ENCODE measurements around the gene EXD3. TPM values are rescaled to one million over a fixed set of nuclear protein-coding genes. Genes with fewer than 3 reads are reported as not detected.
"Not testable (repeated sequence)": the region's sequence is repeated elsewhere in the genome, so short reads cannot be mapped to it uniquely, and the experiment has no call there.

EXD3 gene
- total RNA-seq, 1 experiment from 2014 or later = 1.2 TPM

DNA sequence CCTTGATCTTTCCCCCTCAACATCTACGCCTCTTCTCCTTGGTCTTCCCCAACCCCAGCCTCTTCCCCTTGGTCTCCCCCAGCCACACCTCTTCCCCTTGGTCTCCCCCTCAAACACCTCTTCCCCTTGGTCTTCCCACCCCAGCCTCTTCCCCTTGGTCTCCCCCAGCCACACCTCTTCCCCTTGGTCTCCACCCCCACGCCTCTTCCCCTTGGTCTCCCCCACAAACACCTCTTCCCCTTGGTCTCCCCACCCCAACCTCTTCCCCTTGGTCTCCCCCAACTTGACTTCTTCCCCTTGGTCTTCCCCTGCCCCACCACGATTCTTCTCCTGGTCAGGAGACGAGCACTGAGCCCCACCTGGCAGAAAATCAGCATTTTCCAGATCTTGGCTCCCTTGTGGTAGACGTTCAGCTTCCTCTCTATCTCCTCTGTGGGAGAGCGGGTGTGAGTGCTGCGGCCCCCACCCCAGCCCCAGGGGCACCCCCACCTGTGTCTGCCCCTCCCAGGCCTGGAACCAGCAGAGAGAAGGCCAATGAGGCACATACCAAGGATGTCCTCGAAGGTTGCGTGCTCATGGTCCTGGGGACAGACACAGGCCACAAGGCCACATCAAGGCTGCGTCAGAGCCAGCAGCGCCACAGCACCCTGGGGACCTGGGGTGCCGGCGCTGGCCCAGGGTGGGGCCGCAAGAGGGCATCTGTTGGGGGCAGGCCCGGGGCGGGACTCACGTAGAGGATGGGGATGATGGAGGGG, 29.2 kb upstream of the EXD3 start:
- H3K27me3 ChIP-seq = no peaks in the 10 kb centered on the region
- no peaks in the 10 kb centered on the region for H3K9me3 ChIP-seq
- no peak overlapping the region for H3K4me3 ChIP-seq
- peaks cover 17% of the 10 kb centered on the region for H3K36me3 ChIP-seq
- DNase-seq = no peak

DNA sequence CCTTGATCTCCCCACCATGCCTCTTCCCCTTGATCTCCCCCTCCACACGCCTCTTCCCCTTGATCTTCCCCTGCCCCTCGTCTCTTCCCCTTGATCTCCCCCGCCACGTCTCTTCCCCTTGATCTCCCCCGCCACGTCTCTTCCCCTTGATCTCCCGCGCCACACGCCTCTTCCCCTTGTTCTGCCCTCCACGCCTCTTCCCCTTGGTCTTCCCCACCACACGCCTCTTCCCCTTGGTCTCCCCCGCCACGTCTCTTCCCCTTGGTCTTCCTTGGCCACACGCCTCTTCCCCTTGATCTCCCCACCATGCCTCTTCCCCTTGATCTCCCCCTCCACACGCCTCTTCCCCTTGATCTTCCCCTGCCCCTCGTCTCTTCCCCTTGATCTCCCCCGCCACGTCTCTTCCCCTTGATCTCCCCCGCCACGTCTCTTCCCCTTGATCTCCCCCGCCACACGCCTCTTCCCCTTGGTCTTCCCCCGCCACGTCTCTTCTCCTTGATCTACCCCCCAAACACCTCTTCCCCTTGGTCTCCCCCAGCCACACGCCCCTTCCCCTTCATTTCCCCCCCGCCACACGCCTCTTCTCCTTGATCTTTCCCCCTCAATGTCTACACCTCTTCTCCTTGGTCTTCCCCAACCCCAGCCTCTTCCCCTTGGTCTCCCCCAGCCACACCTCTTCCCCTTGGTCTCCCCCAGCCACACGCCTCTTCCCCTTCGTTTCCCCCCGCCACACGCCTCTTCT, 28.5 kb upstream of the EXD3 start:
- not testable (repeated sequence) for H3K9me3 ChIP-seq, H3K27me3 ChIP-seq, DNase-seq, H3K4me3 ChIP-seq
- H3K36me3 ChIP-seq = peaks cover 13% of the 10 kb centered on the region

DNA sequence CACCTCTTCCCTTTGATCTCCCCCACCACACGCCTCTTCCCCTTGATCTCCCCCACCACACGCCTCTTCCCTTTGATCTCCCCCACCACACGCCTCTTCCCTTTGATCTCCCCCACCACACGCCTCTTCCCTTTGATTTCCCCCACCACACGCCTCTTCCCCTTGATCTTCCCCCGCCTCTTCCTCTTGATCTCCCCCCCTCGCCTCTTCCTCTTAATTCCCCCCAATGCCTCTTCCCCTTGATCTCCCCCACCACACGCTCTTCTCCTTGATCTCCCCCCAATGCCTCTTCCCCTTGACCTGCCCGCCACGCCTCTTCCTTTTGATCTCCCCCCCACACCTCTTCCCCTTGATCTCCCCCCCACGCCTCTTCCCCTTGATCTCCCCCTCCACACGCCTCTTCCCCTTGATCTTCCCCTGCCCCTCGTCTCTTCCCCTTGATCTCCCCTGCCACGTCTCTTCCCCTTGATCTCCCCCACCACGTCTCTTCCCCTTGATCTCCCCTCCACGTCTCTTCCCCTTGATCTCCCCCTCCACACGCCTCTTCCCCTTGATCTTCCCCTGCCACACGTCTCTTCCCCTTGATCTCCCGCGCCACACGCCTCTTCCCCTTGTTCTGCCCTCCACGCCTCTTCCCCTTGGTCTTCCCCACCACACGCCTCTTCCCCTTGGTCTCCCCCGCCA, 27.7 kb upstream of the EXD3 start:
- H3K4me3 ChIP-seq, DNase-seq, H3K27me3 ChIP-seq, H3K9me3 ChIP-seq: not testable (repeated sequence)
- peaks cover 13% of the 10 kb centered on the region for H3K36me3 ChIP-seq

DNA sequence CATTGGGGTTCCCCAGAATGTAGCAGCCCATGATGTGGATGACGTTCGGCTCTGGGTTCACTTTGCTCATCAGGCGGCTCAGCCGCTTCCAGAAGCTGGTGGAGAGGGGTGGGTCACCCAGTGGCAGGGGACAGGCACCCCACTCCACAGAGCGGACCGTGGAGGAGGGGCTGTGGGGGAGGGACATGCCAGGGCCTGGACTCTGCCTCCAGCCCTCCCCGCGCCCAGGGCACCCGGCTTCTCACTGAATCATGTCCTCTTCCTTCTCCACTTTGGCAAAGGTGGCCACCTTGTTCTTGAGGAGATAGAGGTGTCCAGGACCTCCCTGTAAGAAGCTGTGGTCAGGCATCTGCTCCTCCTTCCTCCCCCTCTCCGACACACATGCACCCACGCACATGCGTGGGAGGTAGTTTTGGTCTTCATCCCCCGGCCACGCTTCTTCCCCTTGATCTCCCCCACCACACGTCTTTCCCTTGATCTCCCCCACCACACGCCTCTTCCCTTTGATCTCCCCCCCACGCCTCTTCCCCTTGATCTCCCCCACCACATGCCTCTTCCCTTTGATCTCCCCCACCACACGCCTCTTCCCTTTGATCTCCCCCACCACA, 27.1 kb upstream of the EXD3 start:
- DNase-seq = no peak

DNA sequence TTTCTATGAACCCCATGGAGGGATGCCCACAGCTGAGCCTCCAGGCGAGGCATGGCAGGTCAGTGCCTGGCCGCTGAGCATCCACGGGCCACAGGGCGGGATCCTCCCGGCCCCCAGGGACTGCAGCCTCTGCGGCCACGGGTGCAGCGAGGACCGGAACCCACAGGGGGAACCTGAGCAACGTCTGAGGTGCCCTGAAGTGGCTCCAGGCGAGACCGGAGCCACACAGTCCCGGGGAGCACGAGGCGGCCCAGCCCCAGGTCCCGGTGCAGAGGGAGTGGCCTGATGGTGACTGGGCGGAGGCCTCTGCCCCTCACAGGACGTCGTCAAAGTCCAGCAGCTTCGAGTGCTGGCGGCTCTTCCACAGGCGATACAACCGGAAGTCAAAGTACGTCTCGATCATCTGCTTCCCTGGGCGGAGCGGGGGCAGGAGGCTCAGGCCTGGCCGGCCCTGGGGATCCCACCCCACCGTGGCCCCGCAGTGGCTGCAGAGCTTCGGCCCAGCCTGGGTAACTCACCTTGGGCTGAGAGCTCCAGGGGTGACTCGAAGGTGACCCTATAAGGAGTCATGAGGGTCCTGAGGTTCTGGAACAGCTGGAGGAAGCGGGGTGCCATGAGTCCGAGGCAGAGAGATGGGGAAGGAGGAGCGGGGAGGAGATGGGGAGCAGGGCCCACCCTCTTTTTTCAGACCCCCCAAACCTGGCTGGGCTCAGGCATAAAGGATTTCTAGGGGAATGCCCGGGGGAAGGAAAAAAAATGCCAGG, 26.3 kb upstream of the EXD3 start:
- no peak for DNase-seq
- Histone ChIP-seq H3K9me3 (no peaks in the 10 kb centered on the region), H3K36me3 (peaks cover 8% of the 10 kb centered on the region), H3K4me3 (no peak overlapping the region), H3K27me3 (no peaks in the 10 kb centered on the region)

More for the DNA sequence above, 27.1 kb upstream of the EXD3 start:
- H3K27me3 ChIP-seq = no peaks in the 10 kb centered on the region
- H3K36me3 ChIP-seq = peaks cover 13% of the 10 kb centered on the region
- no peak overlapping the region for H3K4me3 ChIP-seq
- no peaks in the 10 kb centered on the region for H3K9me3 ChIP-seq

DNA sequence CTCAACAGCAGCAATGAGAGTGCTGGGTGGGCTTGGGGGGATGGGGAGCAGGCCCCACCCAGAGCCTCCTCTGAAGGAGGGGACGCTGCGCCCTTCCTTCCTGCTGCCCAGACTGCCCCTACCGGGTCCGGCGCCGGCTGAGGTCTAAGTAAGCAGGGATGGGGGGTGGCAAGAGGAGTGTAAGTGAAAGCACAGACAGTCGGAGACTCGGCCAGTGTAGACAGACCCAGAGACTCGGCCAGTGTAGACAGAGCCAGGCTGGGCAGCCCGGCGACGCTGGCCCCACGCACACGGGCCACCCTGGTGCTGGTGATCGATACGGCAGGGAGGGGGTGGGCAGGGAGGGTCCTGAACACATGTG, 25.6 kb upstream of the EXD3 start:
- no peaks in the 10 kb centered on the region for H3K9me3 ChIP-seq
- H3K4me3 ChIP-seq = no peak overlapping the region
- no peak for DNase-seq
- H3K36me3 ChIP-seq = peaks cover 7% of the 10 kb centered on the region
- no peaks in the 10 kb centered on the region for H3K27me3 ChIP-seq

DNA sequence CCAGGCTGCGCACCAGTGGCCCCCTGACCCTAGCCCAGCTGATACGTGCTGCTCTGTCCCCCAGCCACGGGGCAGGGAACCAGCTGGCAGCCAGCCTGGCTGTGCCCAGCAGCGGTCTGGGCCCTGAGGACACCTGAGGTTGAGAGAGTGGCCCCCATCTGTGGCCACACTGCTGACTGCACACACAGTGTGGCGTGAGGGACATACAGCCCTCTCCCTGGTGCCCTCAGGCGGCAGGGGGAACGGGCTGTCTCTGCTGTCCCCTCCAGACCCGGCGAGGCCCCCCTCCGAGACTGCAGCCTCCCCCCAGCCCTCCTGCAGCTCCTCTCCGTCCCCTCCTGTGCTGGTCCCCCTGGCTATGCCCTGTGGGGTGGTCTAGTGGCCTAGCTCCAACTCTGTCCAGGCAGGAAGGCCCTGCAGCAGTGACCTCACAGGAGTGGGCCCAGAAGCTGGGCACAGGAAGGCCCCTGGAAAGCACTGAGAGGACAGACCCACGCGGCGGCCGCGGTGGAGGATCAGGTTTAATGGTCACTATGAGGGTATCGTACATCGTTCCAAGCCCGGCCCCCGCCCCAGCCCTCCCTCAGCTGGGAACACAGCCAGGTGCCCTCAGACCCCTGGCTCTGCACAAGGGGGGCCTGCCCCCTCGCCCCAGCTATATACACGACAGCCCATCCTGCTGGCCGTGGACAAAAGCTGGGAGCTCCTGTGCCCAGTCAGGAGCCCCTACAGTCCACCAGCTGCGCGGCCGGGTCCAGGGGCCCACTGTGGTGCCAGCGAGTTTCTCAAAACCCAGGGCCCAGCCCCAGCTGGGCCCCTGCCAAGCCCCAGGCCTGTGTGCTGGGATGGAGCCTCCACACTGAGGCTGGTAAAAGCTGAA, 25.0 kb upstream of the EXD3 start:
- DNase-seq = no peak
- H3K9me3 ChIP-seq = no peaks in the 10 kb centered on the region
- H3K27me3 ChIP-seq = no peaks in the 10 kb centered on the region
- no peak overlapping the region for H3K4me3 ChIP-seq
- peaks cover 4% of the 10 kb centered on the region for H3K36me3 ChIP-seq

DNA sequence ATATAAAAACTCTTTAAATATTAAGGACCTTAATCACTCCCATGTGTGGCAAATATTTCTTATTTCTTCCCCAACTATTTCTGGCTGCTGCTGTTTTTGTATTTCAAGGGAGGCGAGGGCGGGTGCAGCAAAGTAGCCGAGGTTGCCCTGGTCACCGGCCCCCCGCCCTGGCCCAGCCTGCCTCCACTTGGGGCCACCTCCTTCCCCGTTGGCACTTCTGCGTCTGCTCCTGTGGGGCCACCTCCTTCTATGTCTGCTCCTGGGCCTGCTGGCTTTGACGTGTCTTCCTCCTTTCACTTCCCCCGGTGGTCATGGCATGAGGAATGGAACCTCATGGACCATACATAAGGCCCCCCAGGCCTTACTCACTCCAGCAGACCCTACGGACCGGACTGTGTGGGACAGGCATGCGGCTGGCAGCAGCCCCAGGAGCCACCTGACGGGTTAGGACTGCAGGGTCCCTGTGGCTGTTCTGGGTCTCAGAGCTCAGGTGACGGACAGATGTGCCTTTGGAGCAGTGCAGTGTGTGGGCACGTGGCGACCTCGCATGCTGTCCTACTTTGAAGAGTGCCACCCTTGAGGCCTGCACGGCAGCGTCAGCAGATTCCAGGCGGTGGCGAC, 24.0 kb upstream of the EXD3 start:
- no peak for DNase-seq
- H3K36me3 ChIP-seq = no peaks in the 10 kb centered on the region
- no peaks in the 10 kb centered on the region for H3K9me3 ChIP-seq
- H3K27me3 ChIP-seq = no peaks in the 10 kb centered on the region
- H3K4me3 ChIP-seq = no peak overlapping the region

DNA sequence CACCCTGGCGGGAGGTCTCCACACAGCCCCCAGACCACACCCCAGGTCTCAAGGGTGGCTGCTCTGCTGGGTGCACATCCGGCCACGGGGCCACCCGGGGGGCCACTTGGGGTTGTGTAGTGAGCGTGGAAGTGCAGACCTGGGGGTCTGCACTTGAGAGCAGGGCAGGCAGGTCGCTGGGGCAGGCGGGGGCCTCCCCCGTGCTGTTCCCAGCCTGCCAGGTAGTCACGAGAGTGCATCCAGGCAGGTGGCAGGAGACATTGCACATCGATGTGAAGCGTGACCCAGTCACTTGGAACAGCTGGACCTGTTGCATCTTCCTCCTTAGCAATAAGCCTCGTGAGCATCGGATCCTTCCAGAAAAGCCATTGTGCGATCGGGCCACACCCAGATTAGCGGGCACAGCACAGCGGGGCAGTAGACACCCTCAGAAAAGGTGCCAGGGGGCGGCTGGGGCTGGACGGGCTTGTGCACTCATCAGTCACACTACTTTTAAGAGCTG, 23.0 kb upstream of the EXD3 start:
- DNase-seq = no peak
- Histone ChIP-seq H3K36me3 (no peaks in the 10 kb centered on the region), H3K4me3 (no peak overlapping the region), H3K27me3 (no peaks in the 10 kb centered on the region), H3K9me3 (no peaks in the 10 kb centered on the region)

DNA sequence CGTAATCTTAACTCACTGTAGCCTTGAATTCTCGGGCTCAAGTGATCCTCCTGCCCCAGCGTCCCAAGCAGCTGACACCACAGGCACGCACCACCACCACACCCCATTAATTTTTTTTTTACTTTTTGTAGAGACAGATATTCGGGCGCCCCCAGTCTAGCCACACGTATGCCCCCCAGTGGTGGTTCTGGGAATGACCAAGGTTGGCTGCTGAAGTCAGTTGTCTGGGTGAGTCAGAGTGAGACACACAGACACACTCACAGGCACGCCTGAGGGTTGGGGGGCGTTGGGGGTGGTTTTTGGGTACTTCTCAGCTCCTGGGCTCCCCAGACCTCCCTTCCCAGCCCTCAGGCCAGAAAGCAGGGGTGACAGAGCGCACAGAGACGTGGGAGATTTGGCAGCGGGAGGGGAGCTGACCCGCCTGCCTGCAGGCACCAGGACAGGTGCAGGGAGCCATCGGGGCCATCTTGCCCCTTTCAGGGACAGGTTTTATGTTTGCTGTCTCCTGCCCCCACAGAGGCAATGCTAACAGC, 22.4 kb upstream of the EXD3 start:
- H3K9me3 ChIP-seq = no peaks in the 10 kb centered on the region
- no peak overlapping the region for H3K4me3 ChIP-seq
- no peaks in the 10 kb centered on the region for H3K27me3 ChIP-seq
- H3K36me3 ChIP-seq = no peaks in the 10 kb centered on the region
- DNase-seq = peak; percentile 72

DNA sequence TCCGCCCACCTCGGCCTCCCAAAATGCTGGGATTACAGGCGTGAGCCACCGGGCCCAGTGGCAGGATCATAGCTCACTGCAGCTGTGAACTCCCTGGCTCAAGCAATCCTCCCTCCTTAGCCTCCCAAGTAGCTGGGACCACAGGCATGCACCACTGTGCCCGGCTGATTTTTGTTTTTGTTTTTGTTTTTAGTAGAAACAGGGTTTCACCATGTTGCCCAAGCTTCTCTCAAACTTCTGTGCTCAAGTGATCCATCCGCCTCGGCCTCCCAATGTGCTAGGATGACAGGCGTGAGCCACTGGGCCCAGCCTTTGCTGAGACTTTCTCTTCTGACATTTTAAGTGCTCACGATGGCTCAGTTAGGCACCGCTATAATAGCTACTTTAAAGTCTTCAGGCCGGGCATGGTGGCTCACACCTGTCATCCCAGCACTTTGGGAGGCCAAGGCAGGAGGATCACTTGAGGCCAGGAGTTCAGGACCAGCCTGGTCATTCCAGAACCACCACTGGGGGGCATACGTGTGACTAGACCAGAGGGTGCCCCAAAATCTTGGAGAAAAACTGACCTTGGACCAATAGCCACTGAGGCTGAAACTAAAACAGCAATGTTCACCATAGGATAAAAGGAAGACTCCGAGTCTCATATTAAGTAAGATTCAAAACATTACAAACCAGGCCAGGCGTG, 21.3 kb upstream of the EXD3 start:
- no peaks in the 10 kb centered on the region for H3K9me3 ChIP-seq

DNA sequence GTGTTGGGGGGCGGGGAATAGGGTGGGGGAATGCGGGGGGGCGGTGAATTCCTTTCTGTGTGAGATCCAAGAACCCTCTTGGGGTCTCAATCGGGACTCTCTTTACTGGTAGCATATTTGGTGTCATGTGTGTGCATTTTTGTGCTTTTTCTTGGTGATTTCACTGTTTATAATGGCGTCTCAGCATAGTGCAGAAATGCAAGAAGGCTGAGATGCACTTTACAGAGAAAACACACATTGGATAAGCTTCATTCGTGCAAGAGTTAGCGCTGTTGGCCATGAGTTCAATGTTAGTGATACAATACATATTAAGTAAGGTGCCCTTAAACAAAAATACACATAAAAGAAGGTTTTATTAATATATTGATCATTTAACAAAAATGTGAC, 19.0 kb upstream of the EXD3 start:
- DNase-seq = no peak
- Histone ChIP-seq H3K4me3 (no peak overlapping the region), H3K36me3 (no peaks in the 10 kb centered on the region), H3K9me3 (no peaks in the 10 kb centered on the region), H3K27me3 (no peaks in the 10 kb centered on the region)

More for the DNA sequence above, 21.3 kb upstream of the EXD3 start:
- Histone ChIP-seq H3K36me3 (no peaks in the 10 kb centered on the region), H3K27me3 (no peaks in the 10 kb centered on the region), H3K4me3 (no peak overlapping the region)
- DNase-seq = no peak

DNA sequence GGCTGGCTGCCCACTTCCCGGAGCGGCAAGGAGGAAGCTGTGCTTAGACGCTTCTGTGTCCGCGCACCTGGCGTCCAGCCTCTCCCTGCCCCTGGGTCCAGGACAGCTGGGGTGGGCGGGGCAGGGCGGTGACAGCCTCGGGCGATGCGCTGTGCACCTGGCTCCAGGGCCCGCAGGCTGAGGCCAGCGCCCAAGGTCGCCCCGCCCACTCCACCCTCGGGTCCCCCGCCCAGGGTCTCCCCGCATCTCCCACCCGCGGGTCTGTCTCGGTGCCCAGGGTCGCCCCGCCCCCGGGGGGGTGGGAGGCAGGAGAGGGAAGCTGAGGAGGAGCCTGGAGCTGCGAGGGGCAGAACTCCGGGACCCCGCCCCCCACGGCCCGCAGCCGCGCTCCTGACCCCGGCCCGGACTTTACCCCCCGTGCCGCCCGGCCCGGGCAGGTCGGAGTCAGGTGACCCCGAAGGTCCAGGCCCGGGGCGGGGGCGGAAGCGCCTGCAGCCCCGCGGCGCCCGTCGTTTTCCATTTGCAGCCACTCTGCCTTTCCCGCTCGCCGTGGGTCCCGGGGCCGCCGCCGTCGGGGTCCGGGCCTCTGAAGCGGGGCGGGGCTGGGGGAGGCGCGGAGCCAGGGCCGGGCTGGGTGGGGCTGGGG, 18.4 kb upstream of the EXD3 start, which contains the start of gene ENTPD8:
Gene ENTPD8 (minus strand): TSS at position 69 of the 646 bp plus-strand sequence. CDS start 3,072 bp downstream, outside the sequence.
- DNase-seq = peak; percentile 49
- peak within 1 kb of the TSS; percentile 44 for H3K4me3 ChIP-seq

DNA sequence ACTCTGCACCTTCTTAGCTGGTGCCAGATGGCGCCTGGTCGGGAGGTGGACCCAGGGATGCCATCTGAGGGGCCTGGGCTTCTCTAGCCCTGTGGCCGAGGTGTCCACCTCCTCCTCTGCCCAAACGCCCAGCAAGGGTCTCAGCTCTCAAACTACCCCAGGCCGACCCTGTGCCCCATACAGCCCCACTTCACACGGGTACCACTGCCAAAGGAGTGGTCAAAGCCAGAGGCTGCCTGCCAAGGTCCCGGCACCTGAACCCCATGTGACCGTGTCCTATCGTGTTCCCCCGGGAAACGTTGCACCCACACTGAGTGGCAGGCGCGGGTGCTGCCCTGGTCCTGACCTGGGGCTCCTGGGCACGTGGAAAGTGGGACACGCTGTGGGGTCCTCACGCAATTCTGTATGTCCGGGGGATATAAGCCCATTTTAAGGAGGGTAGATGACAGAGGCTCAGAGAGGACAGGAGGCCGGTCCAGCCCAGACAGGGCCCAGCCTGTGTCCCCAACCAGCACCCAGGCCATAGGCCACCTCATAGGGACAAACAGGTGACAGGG, 16.3 kb upstream of the EXD3 start:
- Histone ChIP-seq H3K27me3 (no peaks in the 10 kb centered on the region), H3K4me3 (no peak overlapping the region)

More for the DNA sequence above, 18.4 kb upstream of the EXD3 start, which contains the start of gene ENTPD8:
- H3K36me3 ChIP-seq = no peaks in the 10 kb centered on the region
- H3K9me3 ChIP-seq = no peaks in the 10 kb centered on the region
- H3K27me3 ChIP-seq = no peaks in the 10 kb centered on the region

More for the DNA sequence above, 16.3 kb upstream of the EXD3 start:
- Histone ChIP-seq H3K9me3 (no peaks in the 10 kb centered on the region), H3K36me3 (no peaks in the 10 kb centered on the region)
- DNase-seq = no peak
